ENCODE measurements around the gene CLBA1. TPM values are rescaled to one million over a fixed set of nuclear protein-coding genes. Genes with fewer than 3 reads are reported as not detected.
A peak's percentile ranks its signal among the peaks of the same experiment; 100 is the strongest.
"Not testable (repeated sequence)": the region's sequence is repeated elsewhere in the genome, so short reads cannot be mapped to it uniquely, and the experiment has no call there.

CLBA1 gene
- total RNA-seq, 1 donor = 6.9 TPM

GRCh38 chr14:105026802-105027563 is 41.4 kb downstream of the CLBA1 start:
- no peak for TF ChIP-seq CTCF (IDR thresholded peaks at IDR 0.05; ENCODE audit: insufficient read depth, low read depth, low read length)
- no peak for DNase-seq (ENCODE audit: low read depth)
- H3K4me3 ChIP-seq (ENCODE audit: low read depth, low read length) = no peak overlapping the region

GRCh38 chr14:105027718-105028117 is 42.1 kb downstream of the CLBA1 start:
- H3K4me3 ChIP-seq (ENCODE audit: low read depth, low read length); DNase-seq (ENCODE audit: low read depth): not testable (repeated sequence)

- no peak for TF ChIP-seq CTCF (IDR thresholded peaks at IDR 0.05; ENCODE audit: insufficient read depth, low read depth, low read length)
- no peak for DNase-seq (ENCODE audit: low read depth)
- H3K4me3 ChIP-seq (ENCODE audit: low read depth, low read length) = no peak overlapping the region
Measured at GRCh38 chr14:105028251-105028927, 42.8 kb downstream of the CLBA1 start.

- DNase-seq (ENCODE audit: low read depth) = no peak
- H3K4me3 ChIP-seq (ENCODE audit: low read depth, low read length) = no peak overlapping the region
- no peak for TF ChIP-seq CTCF (IDR thresholded peaks at IDR 0.05; ENCODE audit: insufficient read depth, low read depth, low read length)
Measured at GRCh38 chr14:105029402-105029801, 43.8 kb downstream of the CLBA1 start.

GRCh38 chr14:105030194-105030593 is 44.6 kb downstream of the CLBA1 start:
- DNase-seq (ENCODE audit: low read depth) = no peak
- TF ChIP-seq CTCF (IDR thresholded peaks at IDR 0.05; ENCODE audit: insufficient read depth, low read depth, low read length) = no peak
- no peak overlapping the region for H3K4me3 ChIP-seq (ENCODE audit: low read depth, low read length)

- no peak overlapping the region for H3K4me3 ChIP-seq (ENCODE audit: low read depth, low read length)
- no peak for DNase-seq (ENCODE audit: low read depth)
- no peak for TF ChIP-seq CTCF (IDR thresholded peaks at IDR 0.05; ENCODE audit: insufficient read depth, low read depth, low read length)
Measured at GRCh38 chr14:105030836-105031396, 45.3 kb downstream of the CLBA1 start.

- peak; percentile 42 for DNase-seq (ENCODE audit: low read depth)
- H3K4me3 ChIP-seq (ENCODE audit: low read depth, low read length) = not testable (repeated sequence)
Measured at GRCh38 chr14:105032451-105032901, 46.9 kb downstream of the CLBA1 start.

- not testable (repeated sequence) for DNase-seq (ENCODE audit: low read depth)
- H3K4me3 ChIP-seq (ENCODE audit: low read depth, low read length) = peak overlapping the region; percentile 53
Measured at GRCh38 chr14:105033412-105033900, 47.9 kb downstream of the CLBA1 start.
